ENCODE measurements around the gene CASTOR2.
"Not testable (repeated sequence)": the region's sequence is repeated elsewhere in the genome, so short reads cannot be mapped to it uniquely, and the experiment has no call there.

Gene CASTOR2

DNA sequence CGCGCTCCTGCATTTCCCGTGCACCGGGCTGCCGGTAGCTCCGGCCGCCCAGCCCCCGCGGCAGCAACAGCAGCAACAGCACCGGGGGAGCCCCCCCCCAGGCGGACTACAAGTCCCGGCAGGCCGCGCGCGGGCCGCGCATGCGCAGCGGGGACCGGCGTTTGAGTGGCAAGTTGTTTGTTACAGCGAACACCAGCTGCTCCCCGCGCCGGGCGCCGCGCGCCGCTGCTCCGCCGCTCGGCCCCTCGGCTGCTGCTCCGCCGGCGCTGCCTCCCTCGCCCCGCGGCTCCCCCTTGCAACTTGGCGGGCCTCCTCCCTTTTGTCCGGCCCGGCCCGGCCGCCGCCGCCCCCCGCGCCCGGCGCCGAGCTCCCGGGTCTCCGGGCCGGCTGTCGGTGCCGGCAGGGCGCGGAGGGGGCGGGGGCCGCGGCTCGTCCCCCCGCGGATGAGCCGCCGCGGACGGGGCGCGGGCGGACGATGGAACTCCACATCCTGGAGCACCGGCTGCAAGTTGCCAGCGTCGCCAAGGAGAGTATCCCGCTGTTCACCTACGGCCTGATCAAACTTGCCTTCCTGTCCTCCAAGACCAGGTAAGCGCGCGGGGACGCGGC, at the start of gene CASTOR2:
CASTOR2 (plus strand) TSS at position 195 of the 609 bp plus-strand sequence; CDS start at position 476, 281 bp downstream.
- TF ChIP-seq, protein P1, sequence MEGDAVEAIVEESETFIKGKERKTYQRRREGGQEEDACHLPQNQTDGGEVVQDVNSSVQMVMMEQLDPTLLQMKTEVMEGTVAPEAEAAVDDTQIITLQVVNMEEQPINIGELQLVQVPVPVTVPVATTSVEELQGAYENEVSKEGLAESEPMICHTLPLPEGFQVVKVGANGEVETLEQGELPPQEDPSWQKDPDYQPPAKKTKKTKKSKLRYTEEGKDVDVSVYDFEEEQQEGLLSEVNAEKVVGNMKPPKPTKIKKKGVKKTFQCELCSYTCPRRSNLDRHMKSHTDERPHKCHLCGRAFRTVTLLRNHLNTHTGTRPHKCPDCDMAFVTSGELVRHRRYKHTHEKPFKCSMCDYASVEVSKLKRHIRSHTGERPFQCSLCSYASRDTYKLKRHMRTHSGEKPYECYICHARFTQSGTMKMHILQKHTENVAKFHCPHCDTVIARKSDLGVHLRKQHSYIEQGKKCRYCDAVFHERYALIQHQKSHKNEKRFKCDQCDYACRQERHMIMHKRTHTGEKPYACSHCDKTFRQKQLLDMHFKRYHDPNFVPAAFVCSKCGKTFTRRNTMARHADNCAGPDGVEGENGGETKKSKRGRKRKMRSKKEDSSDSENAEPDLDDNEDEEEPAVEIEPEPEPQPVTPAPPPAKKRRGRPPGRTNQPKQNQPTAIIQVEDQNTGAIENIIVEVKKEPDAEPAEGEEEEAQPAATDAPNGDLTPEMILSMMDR (IDR thresholded peaks at IDR 0.05) = not testable (repeated sequence)

DNA sequence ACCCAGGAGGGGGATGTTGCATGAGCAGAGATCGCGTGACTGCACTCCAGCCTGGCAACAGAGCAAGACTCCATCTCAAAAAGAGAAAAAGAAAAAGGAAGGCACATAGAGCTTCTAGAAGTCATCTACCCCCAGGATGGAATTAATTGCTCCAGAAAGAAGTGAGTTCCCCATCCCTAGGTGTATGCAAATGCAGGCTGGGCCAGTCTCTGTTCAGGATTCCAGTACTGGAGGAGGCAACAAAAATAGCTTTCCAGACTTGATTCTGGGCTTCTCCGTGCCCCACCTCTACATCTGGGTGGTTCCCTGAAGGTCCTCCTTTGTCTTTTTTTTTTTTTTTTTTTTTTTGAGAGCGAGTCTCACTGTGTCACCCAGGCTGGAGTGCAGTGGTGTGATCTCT, 28.6 kb downstream of the CASTOR2 start:
- TF ChIP-seq, protein P1 (IDR thresholded peaks at IDR 0.05) = no peak

DNA sequence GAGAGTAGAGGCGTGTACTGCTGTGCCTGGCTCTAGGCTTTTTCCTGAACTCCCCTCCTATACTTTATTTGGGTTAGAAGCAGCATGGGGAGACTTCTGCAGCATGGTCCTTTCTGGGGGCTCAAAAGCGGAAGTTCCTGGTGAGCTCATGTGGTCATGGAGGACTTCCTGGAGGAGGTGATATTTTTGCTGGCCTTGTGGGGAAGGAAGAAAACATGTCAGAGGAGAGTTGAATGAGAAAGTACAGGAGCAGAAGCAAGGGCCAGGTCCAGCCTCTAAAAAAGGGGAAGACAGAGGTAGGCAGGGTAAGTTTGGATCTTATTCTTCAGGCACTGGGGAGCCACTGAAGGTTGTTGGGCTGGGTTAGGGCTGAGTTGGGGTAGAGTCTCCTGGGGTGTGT, 45.5 kb downstream of the CASTOR2 start:
- TF ChIP-seq, protein P1 (IDR thresholded peaks at IDR 0.05) = no peak

DNA sequence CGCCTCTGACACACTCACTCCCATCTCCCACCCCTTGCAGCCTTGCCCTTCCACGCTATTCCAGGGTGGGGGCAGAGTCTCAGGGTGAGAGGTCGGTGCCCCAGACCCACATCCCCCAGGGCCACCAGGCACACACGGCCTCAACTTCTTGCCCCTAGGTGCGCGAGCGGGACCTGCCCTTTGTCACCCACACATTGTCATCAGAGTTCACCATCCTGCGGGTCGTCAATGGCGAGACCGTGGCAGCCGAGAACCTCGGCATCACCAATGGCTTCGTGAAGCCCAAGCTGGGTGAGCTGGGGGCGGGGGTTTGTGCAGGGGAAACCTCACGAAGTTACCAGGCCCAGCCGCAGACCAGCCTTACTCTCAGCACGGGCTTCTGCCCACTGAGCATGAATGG, 53.3 kb downstream of the CASTOR2 start:
- TF ChIP-seq, protein P1 (IDR thresholded peaks at IDR 0.05) = no peak

DNA sequence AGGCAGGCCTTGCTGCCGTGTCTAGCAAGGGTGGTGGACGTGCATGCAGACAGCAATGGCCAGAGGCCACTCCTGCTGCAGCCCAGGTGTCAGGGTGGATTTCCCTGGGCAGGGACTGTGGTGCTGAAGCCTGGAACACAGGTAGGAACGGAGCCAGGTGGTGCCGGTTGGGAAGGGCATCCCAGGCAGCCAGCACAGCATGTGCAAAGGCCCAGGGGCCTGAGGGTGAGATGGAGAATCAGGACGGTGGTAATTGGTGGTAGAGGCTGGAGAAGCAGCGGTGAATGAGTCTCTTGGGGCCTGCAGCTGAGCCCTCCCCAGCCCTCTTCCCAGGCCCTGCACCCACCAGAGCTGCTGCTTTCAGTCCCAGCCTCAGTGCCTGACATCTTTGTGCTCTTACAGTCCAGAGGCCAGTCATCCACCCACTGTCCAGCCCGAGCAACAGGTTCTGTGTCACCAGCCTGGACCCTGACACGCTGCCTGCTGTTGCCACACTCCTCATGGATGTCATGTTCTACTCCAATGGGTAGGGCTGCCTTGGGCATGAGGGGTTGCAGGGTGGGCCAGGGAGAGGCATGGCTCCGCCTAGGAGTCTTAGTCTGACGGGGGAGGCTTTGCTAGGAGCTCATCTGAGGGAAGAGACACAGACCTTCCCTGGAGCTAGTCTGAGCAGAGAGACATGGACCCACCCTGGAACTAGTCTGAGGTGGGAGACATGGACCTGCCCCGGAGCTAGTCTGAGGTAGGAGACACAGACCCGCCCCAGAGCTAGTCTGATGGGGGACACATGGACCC, 54.3 kb downstream of the CASTOR2 start:
- TF ChIP-seq, protein P1 (IDR thresholded peaks at IDR 0.05) = no peak

DNA sequence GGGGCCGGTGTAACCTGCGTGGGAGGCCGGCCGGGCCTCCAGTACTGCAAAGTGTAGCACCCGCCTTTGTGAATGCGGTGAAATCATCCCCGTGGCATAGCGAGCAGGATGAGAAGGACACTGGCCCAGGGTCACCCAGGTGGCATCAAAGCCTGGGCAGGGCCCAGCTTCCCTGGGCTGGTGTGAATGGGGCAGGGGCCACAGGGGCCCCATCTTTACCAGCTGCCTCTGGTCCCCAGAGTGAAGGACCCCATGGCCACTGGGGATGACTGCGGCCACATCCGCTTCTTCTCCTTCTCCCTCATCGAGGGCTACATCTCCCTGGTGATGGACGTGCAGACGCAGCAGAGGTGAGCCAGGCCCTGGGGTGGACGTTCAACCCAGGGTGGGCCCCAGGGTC, 55.3 kb downstream of the CASTOR2 start:
- TF ChIP-seq, protein P1 (IDR thresholded peaks at IDR 0.05) = no peak

DNA sequence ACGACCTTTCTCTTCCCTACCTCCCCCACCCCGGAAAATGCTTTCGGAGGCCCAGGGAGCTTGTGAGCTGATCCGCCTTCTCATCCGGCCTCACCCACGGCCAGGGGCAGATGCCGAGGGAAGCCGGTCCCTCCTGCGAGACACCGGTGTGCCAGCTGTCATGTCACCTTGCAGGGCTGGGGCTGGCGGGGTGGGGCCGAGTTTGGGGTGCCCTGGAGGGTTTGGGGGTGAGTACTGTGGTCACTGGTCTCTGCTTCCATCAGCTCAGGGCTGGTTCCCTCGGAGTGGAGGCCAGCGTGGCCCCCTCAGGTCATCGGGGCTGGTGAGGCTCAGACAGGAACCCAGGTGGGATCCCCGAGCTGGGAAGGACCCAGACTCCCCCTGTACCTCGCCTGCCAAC, 60.4 kb downstream of the CASTOR2 start:
- TF ChIP-seq, protein P1 (IDR thresholded peaks at IDR 0.05) = no peak
